AG04450 (cell line): ENCODE measurements around the gene RAPSN. TPM values are rescaled to one million over a fixed set of nuclear protein-coding genes. Genes with fewer than 3 reads are reported as not detected.

Experiments
- CTCF ChIA-PET: fragments of 300-600, 350-600 bp; formaldehyde crosslinking; extraction: SDS; loops from one replicate; lab custom pipeline; 2022; ENCODE audit warnings: antibody characterized with exemption, inconsistent platforms; lab: Charles Lee
- POLR2A ChIA-PET: fragments of 350-600 bp; formaldehyde crosslinking; extraction: SDS; loops from one replicate; lab custom pipeline; 2021; ENCODE audit warnings: antibody characterized with exemption, inconsistent platforms; lab: Yijun Ruan, JAX
- DNase-seq: peaks from one replicate; pipeline ENCODE4 v3.0.0-alpha.2; 2011; ENCODE audit warnings: low read depth, low spot score
- H3K27ac ChIP-seq: one replicate; pipeline ENCODE4 v1.5.1; 2012; ENCODE audit warnings: low read depth, low read length, control low read depth
- H3K27me3 ChIP-seq: one replicate; pipeline ENCODE4 v1.6.0; 2012; ENCODE audit warnings: low read length; ENCODE audit not compliant: control insufficient read depth, insufficient read depth
- H3K4me3 ChIP-seq: 2 replicates; pipeline ENCODE4 v1.5.1; 2011; ENCODE audit warnings: mild to moderate bottlenecking, low read depth, low read length, control low read depth
- H3K9me3 ChIP-seq: 2 replicates; pipeline ENCODE4 v1.5.1; 2012; ENCODE audit warnings: low read length; ENCODE audit not compliant: control insufficient read depth, insufficient read depth
- polyA plus RNA-seq: library from polyadenylated mRNA; depleted of rRNA; stranded (reverse); fragments of >200 nt; gene quantifications from 2 replicates; pipeline ENCODE4 v1.2.3, GENCODE V29; 2011
- TF ChIP-seq, protein P1 (sequence below): IDR thresholded peaks from 2 replicates; pipeline ENCODE4 v1.5.1; 2011; ENCODE audit warnings: low read depth, low read length, control low read depth, inconsistent platforms

Gene RAPSN
- polyA plus RNA-seq, 1 experiment, result not detected

DNA sequence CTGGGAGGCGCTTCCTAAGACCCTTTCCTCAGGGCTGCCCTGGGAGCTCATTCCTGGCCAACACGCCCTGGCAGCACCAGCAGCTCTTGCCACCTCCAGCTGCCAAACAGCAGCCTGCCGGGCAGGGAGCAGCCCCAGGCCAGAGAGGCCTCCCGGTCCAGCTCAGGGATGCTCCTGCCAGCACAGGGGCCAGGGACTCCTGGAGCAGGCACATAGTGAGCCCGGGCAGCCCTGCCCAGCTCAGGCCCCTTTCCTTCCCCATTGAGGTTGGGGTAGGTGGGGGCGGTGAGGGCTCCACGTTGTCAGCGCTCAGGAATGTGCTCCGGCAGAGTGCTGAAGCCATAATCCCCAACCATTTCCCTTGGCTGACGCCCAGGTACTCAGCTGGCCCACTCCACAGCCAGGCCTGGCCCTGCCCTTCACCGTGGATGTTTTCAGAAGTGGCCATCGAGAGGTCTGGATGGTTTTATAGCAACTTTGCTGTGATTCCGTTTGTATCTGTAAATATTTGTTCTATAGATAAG is 32.9 kb downstream of the RAPSN start:
- Histone ChIP-seq H3K27me3 (no peaks in the 10 kb centered on the region), H3K4me3 (0 out of 2 replicates have a peak overlapping the region, but pooled peaks have one; percentile 13), H3K9me3 (no peaks in the 10 kb centered on the region; the same call in 1 of the 2 replicates), H3K27ac (peak overlapping the region; percentile 97)
- ChIA-PET POLR2A (interaction anchor here (0.7 to 2.2 kb wide), 5 partner anchors 9 to 201 kb away, joined by 3 to 22 read pairs (median 3); partner anchors contain the start of gene PSMC3), CTCF (interaction anchor here (0.8 kb wide), 1 partner anchor 61 kb away, joined by 3 read pairs; no protein-coding TSS in a partner anchor)
- DNase-seq, result peak; percentile 91
- TF ChIP-seq, protein P1, sequence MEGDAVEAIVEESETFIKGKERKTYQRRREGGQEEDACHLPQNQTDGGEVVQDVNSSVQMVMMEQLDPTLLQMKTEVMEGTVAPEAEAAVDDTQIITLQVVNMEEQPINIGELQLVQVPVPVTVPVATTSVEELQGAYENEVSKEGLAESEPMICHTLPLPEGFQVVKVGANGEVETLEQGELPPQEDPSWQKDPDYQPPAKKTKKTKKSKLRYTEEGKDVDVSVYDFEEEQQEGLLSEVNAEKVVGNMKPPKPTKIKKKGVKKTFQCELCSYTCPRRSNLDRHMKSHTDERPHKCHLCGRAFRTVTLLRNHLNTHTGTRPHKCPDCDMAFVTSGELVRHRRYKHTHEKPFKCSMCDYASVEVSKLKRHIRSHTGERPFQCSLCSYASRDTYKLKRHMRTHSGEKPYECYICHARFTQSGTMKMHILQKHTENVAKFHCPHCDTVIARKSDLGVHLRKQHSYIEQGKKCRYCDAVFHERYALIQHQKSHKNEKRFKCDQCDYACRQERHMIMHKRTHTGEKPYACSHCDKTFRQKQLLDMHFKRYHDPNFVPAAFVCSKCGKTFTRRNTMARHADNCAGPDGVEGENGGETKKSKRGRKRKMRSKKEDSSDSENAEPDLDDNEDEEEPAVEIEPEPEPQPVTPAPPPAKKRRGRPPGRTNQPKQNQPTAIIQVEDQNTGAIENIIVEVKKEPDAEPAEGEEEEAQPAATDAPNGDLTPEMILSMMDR, result no peak

DNA sequence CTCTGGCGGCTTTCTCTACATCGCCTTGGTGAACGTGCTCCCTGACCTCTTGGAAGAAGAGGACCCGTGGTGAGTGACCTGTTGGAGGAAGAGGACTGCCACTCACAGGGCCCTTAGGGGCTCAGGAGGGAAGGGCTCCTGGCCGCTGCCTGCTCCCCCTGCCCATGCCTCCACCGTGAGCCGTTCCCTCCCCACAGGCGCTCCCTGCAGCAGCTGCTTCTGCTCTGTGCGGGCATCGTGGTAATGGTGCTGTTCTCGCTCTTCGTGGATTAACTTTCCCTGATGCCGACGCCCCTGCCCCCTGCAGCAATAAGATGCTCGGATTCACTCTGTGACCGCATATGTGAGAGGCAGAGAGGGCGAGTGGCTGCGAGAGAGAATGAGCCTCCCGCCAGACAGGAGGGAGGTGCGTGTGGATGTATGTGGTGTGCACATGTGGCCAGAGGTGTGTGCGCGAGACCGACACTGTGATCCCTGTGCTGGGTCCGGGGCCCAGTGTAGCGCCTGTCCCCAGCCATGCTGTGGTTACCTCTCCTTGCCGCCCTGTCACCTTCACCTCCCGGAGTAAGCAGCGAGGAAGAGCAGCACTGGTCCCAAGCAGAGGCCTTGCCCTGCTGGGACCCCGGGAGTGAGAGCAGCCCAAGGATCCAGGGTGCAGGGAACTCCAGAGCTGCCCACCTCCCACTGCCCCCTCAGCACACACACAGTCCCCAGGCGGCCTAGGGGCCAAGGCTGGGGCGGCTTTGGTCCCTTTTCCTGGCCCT is 33.7 kb downstream of the RAPSN start:
- Histone ChIP-seq H3K27ac (peak overlapping the region; percentile 97), H3K27me3 (no peaks in the 10 kb centered on the region), H3K9me3 (no peaks in the 10 kb centered on the region; the same call in 1 of the 2 replicates), H3K4me3 (no peak overlapping the region)
- ChIA-PET POLR2A (interaction anchor here (0.7 to 2.2 kb wide), 6 partner anchors 8 to 201 kb away, joined by 3 to 22 read pairs (median 3); partner anchors contain the start of gene PSMC3), CTCF (interaction anchor here (0.8 kb wide), 1 partner anchor 60 kb away, joined by 3 read pairs; no protein-coding TSS in a partner anchor)
- no peak for DNase-seq
- TF ChIP-seq, protein P1, result no peak

DNA sequence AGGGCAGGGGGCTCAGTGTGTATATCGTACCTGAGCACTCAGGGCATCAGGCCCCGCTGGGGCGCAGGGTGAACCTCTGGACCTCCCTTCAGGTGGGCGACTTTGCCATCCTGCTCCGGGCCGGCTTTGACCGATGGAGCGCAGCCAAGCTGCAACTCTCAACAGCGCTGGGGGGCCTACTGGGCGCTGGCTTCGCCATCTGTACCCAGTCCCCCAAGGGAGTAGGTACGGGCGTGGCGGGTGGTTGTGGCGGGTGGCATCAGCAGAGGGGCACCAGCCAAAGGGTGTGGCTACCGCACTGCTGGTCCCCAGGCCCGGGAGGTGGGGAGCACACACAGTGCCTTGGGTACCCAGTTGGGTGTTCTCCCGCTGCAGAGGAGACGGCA is 34.3 kb downstream of the RAPSN start:
- H3K27me3 ChIP-seq, result no peaks in the 10 kb centered on the region
- no peak for DNase-seq
- POLR2A ChIA-PET, result interaction anchor here (1.9 kb wide), 1 partner anchor 12 kb away, joined by 7 read pairs; the partner anchor contains the start of gene PSMC3
- H3K9me3 ChIP-seq, result no peaks in the 10 kb centered on the region; the same call in 1 of the 2 replicates
- CTCF ChIA-PET, result interaction anchor here (0.5 to 0.6 kb wide), 2 partner anchors 203 to 1184 kb away, joined by 3 read pairs; no protein-coding TSS in a partner anchor
- H3K27ac ChIP-seq, result peak overlapping the region; percentile 97
- TF ChIP-seq, protein P1, result no peak
- H3K4me3 ChIP-seq, result no peak overlapping the region

DNA sequence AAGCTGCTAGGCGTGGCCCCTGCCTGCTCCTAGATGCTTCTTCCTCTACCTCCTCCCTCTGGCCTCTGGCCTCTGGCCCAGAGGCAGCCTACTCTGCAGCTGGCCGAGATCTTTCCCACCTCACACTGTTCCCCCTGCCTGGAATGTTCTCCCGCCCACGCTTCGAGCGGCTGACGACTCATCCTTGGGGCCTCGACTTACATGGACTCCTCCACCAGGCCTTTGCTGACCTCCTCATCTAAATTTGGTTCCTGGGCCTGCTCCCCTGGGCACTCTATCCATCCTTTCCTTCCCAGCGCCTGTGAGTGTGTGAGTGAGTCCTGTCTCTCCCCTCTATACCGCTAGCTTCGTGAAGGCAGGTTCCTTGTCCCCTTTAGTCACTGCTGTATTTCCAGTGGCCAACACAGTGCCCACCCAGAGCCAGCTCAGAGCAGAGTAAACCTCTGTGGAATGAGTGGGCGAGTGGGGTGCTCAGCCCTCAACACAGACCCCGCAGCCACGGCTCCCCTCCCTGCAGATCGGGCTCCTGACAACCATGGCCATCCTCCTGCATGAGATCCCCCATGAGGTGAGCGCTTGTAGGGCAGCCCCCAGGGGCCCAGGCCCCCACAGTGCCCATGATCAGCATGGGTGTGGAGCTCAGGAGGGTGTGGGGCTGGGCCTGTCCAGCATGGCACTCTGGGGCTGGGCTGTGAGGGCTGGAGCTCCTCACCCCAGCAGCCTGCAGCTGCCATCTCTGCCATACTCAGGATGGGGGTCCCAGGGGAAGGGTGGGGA is 34.8 kb downstream of the RAPSN start:
- DNase-seq, result peak; percentile 78
- POLR2A ChIA-PET, result interaction anchor here (1.9 kb wide), 1 partner anchor 12 kb away, joined by 7 read pairs; the partner anchor contains the start of gene PSMC3
- Histone ChIP-seq H3K27ac (peak overlapping the region; percentile 97), H3K9me3 (no peaks in the 10 kb centered on the region; the same call in 1 of the 2 replicates), H3K27me3 (no peaks in the 10 kb centered on the region), H3K4me3 (peak overlapping the region; percentile 13; the same call in 1 of the 2 replicates)
- CTCF ChIA-PET, result interaction anchor here (0.5 to 0.6 kb wide), 2 partner anchors 203 to 1183 kb away, joined by 3 read pairs; no protein-coding TSS in a partner anchor
- TF ChIP-seq, protein P1, result no peak
